Anterior cingulate cortex (tissue), 58 donors: Measurements from ENCODE around the gene SALL2.

Experiments
- DNase-seq, 58 donors: peaks; one replicate each; lab custom pipeline; 2025; lab: John Stamatoyannopoulos, UW

The SALL2 gene

DNA sequence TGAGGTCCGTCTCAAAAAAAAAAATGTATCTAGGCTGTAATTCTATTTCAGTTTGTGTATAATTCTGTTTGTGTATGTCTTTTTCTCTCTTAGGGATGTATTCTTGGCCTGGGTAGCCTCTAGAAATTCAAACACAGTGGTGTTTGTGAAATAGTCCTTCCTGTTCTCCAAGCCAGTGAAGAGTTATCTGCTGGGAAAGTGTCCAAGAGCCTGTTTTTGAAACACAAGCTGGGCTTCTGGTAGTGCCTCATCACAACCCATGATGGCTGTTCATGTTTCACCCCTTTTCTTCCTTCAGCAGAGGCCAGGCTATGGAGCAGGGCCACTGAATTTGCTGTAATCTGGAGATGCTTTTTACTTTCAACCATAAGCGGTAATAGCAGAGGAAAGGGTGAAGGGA is 29.7 kb downstream of the SALL2 start:
- DNase-seq, result no peak

DNA sequence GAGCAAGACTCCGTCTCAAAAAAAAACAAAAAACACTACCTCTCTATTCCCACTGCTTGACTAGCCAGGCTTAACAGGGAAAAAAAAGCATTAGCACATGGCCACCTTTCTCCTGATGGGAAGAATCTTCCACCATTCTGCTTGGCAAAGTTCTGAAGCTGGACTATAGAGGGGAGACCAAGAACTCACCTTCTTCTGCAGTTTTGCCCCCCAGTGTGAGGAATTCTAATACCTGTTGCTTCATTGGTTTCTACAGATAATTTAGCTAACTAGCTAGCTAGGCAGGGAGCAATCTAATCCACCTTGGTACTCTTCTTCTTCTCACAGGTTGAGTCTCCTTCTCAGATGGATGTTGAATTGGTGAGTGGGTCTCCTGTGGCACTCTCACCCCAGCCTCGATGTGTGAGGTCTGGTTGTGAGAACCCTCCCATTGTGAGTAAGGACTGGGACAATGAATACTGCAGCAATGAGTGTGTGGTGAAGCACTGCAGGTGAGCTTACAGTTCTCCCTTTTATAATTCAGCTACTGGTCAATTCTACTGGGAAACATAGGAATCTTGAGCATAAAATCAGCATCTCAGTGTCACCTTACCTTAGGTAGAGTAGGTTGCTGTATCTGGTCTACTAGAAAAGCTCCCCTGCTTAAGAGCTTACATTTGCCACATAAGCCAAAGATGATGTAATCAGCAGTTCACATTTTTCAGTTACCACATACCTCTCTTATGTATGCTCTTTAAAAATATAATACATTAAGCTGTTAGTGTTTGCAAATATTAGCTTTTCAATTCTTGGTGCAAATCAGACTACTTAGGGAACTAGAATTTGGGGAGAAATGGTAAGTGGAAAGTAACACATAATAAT is 31.0 kb downstream of the SALL2 start:
- DNase-seq, result no peak

GRCh38 chr14:21486640-21487087 is 39.5 kb downstream of the SALL2 start:
- no peak for DNase-seq

DNA sequence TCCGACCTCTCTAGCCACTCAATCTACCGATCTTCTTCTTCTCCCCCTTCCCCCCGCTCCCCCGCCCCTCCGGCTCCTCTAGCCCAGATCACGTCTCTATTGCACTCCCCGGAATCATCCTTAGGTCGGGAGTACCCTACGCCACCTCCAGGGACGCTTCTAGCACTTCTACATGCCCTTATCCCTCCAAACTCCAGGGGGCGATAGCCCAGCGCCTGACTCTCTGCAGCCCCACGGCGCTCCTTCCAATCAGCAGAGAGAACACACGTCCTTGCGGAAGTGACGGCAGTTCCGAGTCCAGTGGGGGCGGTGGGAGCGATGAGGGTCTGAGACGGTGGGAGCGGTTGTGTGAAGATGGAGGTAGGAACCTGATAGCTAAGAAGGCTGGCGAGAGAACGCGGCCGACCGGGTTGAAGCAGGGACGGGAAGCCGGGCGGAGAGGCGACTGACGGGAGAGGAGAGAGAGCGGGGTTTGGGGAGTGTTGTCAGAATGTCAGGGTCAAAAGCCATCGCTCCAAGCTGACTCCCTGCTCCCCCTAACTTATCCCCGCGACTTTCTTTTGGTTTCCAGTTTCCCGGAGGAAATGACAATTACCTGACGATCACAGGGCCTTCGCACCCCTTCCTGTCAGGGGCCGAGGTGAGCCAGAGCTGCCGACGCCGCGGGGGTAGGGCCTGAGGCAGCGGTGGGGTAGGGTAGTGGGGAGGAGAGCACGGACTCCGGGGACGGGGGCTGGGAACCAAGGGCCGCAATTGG is 49.0 kb downstream of the SALL2 start, which contains the start of the genes RAB2B and TOX4:
RAB2B (minus strand) TSS at position 35 of the 757 bp plus-strand sequence. CDS start 87 bp downstream, outside the sequence.
TOX4 (plus strand) TSS at position 271 of the 757 bp plus-strand sequence; CDS start at position 355, 84 bp downstream.
- DNase-seq, result peak; percentile 76 to 99 (median 97)

DNA sequence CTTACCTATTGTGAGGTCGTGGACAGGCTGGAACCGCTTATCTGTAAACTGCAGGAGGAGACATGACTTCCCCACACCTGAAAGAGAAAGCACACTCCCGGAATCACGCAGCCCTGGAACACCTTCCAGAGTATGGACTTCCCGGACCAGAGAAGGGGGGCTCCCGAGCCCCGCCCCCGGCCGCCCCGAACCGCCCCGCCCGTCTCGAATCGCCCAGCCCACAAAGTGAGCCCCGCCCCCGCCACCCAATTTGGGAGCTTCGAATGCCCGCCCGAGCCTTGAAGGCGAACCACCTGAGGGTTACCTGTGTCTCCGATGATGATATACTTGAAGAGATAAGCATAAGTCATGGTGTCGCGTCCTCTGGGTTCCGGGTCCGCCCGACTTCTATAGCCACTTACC is 49.6 kb downstream of the SALL2 start:
- DNase-seq, result peak in 34 of 58 donors; percentile 56 to 93 (median 82)

DNA sequence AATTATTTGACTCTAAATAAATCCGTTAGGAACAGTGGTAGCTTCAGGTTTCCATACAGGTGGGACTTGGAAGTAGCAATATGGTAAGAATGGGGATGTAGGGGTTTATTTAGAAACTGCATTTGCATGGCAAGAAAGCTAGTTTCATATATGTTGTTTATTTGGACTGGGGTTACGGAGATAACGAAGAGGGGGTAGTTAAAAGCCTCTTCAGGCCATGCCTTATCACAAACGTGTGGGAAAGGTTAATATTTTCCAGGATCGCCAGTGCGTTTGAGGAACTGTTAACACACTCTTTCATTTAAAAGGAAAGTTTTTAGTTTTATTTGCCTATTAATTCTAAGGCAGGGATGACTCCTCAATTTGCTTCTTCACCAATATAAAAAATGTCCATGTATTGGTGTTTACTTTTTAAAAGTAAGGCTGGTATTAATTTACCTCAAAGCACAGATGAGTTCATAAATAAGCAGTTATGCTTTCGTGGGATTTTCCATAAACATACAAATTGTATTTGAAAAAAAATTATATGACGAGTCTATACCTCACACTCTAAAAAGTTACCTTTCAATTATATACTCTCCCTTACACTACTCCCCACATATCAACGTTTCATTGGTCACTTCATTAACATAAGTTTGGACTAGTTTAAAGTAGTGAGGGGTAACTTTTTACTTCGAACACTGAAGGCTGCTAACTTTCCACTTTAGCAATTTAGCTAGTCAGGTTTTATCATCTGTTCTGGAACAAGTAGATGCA is 50.2 kb downstream of the SALL2 start:
- DNase-seq, result no peak
